SK-N-MC (cell line): ENCODE data around the gene FADS3.
A peak's percentile ranks its signal among the peaks of the same experiment; 100 is the strongest.

ENCODE experiments used
- DNase-seq: peaks from one replicate; pipeline ENCODE4 v3.0.0-alpha.2; 2011; ENCODE audit warnings: low read depth, low spot score
- H3K27ac ChIP-seq: fragments of 200-600 bp; sonication (generic); 2 replicates; pipeline ENCODE4 v1.5.1; 2016; ENCODE audit warnings: mixed run types
- H3K36me3 ChIP-seq: fragments of 200-600 bp; sonication (generic); 2 replicates; pipeline ENCODE4 v1.6.1; 2017; ENCODE audit warnings: antibody characterized with exemption, low read length, mixed read lengths; ENCODE audit not compliant: insufficient read depth
- H3K4me3 ChIP-seq: fragments of 200-600 bp; sonication (generic); 2 replicates; pipeline ENCODE4 v1.5.1; 2016
- H3K9ac ChIP-seq: fragments of 200-600 bp; sonication (generic); 2 replicates; pipeline ENCODE4 v1.8.0; 2017; ENCODE audit warnings: mixed run types, mixed read lengths; ENCODE audit not compliant: insufficient read length
- H3K9me3 ChIP-seq: fragments of 200-600 bp; sonication (generic); 2 replicates; pipeline ENCODE4 v1.6.1; 2017; ENCODE audit warnings: low read depth, mild to moderate bottlenecking, antibody characterized with exemption, low read length, moderate library complexity, mixed read lengths
- EZH2 ChIP-seq: fragments of 200-600 bp; sonication (generic); IDR thresholded peaks from one replicate; pipeline ENCODE4 v1.6.1; 2017; ENCODE audit warnings: antibody characterized with exemption
- FOXP2 ChIP-seq: optimal IDR thresholded peaks from 2 replicates; pipeline ENCODE3; 2011; ENCODE audit warnings: mild to moderate bottlenecking, moderate library complexity; ENCODE audit not compliant: insufficient read depth; ENCODE audit errors: extremely low read length, control extremely low read depth
- POLR2AphosphoS5 ChIP-seq: IDR thresholded peaks from 2 replicates; pipeline ENCODE4 v1.6.1; 2012; ENCODE audit warnings: mild to moderate bottlenecking, low read depth, low read length, borderline replicate concordance

FADS3 gene

GRCh38 chr11:61872935-61873565 is 18.3 kb downstream of the FADS3 start:
- H3K9me3 ChIP-seq, result no peaks in the 10 kb centered on the region
- H3K36me3 ChIP-seq, result no peaks in the 10 kb centered on the region
- no peak for TF ChIP-seq EZH2
- no peak overlapping the region for H3K4me3 ChIP-seq
- no peak overlapping the region for H3K9ac ChIP-seq
- H3K27ac ChIP-seq, result no peak overlapping the region
- no peak for DNase-seq

DNA sequence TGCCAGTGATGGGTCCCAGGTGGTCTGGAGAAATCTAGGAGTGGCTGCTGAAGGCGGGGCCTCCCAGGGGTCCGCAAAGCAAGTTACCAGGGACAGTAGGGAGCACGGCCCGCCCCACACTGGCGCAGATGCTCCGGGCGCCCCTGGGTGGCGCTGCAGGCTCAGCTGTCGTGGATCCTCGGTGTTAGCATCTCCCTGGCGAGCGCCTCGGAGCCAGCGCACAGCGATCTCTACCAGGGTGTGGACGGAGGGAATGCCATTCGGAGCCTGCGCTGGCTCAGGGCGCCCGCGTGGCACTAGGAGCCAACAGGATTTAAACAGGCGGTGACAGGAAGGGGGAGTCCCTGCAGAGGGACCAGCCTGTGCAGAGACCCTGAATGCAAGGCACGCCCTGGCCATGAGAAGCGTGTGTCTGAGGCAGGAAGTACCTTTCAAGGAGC is 20.2 kb downstream of the FADS3 start:
- Histone ChIP-seq H3K36me3 (no peaks in the 10 kb centered on the region; the same call in 1 of the 2 replicates), H3K27ac (peak overlapping the region; percentile 78), H3K4me3 (peak overlapping the region; percentile 72), H3K9ac (peak overlapping the region; percentile 56), H3K9me3 (no peaks in the 10 kb centered on the region)
- DNase-seq, result no peak
- TF ChIP-seq POLR2AphosphoS5 (no peak), EZH2 (no peak), FOXP2 (no peak)

DNA sequence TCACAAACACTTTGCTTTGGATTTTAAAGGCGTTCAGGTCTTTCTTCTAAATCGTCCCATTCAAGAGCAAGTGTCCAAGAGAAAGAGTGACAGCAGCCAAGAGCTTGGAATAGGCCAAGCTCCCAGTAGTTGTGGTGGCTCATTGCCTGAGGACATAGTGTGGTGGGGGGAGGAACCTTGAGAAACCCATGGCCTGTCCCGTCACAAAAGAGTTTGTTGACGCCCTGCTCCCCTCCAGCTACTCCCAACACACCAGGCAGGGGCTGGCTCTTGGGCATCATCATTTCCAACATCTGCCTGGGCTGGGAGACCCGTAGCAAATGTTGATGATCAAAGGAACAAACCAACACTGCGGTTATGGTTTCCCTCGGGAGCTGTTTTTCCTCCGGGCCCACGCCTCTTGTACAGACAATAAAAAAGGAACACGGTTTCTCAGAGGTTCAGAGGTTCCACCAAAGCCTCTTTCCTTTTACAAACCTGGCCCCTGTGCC is 20.8 kb downstream of the FADS3 start:
- Histone ChIP-seq H3K9me3 (no peaks in the 10 kb centered on the region), H3K4me3 (peak overlapping the region; percentile 72), H3K9ac (peak overlapping the region; percentile 56), H3K27ac (peak overlapping the region; percentile 78), H3K36me3 (peaks cover under 1% of the 10 kb centered on the region; the same call in 1 of the 2 replicates)
- DNase-seq, result no peak
- TF ChIP-seq POLR2AphosphoS5 (no peak), FOXP2 (peak; percentile 15)

DNA sequence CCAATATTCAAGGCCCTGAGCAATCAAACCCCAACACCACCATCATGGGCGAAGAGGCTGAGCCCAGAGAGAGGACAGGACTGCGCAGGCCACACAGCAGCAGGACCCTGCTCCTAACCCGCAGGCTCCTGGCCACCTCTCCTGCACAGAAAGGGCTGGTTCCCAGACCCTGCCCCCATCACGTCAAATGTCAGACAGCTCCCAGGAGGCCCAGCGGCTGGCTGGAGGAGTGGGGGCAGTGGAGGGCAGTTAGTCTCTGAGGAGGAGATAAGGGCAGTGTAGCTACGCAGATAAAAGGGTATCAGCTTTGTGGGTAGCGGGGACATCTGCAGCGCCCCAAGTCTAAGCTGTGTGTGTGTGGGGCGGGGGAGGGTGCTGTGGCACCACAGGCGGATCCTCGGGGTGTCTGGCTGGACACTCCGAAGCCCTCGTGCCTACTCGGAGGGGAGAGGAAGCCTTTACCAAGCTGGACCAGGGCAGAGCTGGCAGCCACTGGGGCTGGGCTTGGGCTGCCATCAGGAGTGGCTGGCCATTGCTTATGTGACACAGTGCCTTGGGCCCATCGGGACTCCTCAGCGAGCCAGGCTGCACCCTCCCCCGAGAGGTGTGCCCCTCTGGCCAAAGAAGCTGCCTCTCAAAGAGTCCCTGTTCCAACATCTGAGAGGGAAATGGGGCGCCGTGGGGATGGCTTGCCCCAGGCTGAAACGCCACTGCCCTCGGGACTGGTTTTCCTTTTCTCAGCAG is 21.5 kb downstream of the FADS3 start:
- no peak for TF ChIP-seq EZH2
- TF ChIP-seq POLR2AphosphoS5, result peak; percentile 42; the same call in 1 of the 2 replicates
- peak overlapping the region; percentile 78 for H3K27ac ChIP-seq
- H3K36me3 ChIP-seq, result peaks cover 8% of the 10 kb centered on the region; the same call in 1 of the 2 replicates
- no peaks in the 10 kb centered on the region for H3K9me3 ChIP-seq
- H3K4me3 ChIP-seq, result 0 out of 2 replicates have a peak overlapping the region, but pooled peaks have one; percentile 72
- no peak for DNase-seq
- H3K9ac ChIP-seq, result no peak overlapping the region

GRCh38 chr11:61869429-61869707 is 22.0 kb downstream of the FADS3 start:
- H3K4me3 ChIP-seq, result no peak overlapping the region
- H3K9me3 ChIP-seq, result no peaks in the 10 kb centered on the region
- no peak for DNase-seq
- no peak overlapping the region for H3K27ac ChIP-seq
- no peak overlapping the region for H3K9ac ChIP-seq
- TF ChIP-seq EZH2 (no peak), FOXP2 (no peak), POLR2AphosphoS5 (no peak)
- peaks cover 12% of the 10 kb centered on the region; the same call in 1 of the 2 replicates for H3K36me3 ChIP-seq

- Histone ChIP-seq H3K4me3 (no peak overlapping the region), H3K27ac (no peak overlapping the region), H3K36me3 (peaks cover 13% of the 10 kb centered on the region; the same call in 1 of the 2 replicates), H3K9ac (no peak overlapping the region), H3K9me3 (no peaks in the 10 kb centered on the region)
- no peak for DNase-seq
- TF ChIP-seq FOXP2 (no peak), POLR2AphosphoS5 (peak; percentile 59)
These were observed 22.5 kb downstream of the FADS3 start for GRCh38 chr11:61868571-61869428.

DNA sequence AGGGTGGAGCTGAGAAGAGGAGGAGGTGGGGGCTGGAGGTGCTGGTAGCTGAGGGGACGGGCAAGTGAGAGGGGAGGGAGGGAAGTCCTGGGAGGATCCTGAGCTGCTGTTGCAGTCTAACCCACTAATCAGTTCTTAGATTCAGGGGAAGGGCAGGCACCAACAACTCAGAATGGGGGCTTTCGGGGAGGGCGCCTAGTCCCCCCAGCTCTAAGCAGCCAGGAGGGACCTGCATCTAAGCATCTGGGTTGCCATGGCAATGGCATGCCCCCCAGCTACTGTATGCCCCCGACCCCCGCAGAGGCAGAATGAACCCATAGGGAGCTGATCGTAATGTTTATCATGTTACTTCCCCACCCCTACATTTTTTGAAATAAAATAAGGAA is 24.4 kb downstream of the FADS3 start:
- DNase-seq, result no peak
- Histone ChIP-seq H3K9ac (no peak overlapping the region), H3K4me3 (no peak overlapping the region), H3K9me3 (no peaks in the 10 kb centered on the region), H3K27ac (peak overlapping the region; percentile 58), H3K36me3 (peaks cover 32% of the 10 kb centered on the region)
- no peak for TF ChIP-seq EZH2
- no peak for TF ChIP-seq FOXP2
- TF ChIP-seq POLR2AphosphoS5, result no peak

DNA sequence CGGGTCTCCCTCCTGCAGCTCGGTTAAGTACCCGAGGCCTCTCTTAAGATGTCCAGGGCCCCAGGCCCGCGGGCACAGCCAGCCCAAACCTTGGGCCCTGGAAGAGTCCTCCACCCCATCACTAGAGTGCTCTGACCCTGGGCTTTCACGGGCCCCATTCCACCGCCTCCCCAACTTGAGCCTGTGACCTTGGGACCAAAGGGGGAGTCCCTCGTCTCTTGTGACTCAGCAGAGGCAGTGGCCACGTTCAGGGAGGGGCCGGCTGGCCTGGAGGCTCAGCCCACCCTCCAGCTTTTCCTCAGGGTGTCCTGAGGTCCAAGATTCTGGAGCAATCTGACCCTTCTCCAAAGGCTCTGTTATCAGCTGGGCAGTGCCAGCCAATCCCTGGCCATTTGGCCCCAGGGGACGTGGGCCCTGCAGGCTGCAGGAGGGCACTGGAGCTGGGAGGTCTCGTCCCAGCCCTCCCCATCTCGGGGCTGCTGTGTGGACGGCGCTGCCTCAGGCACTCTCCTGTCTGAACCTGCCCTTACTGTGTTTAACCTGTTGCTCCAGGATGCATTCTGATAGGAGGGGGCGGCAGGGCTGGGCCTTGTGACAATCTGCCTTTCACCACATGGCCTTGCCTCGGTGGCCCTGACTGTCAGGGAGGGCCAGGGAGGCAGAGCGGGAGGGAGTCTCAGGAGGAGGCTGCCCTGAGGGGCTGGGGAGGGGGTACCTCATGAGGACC is 25.0 kb downstream of the FADS3 start:
- H3K9me3 ChIP-seq, result no peaks in the 10 kb centered on the region
- H3K9ac ChIP-seq, result no peak overlapping the region
- peaks cover 37% of the 10 kb centered on the region for H3K36me3 ChIP-seq
- peak overlapping the region; percentile 58 for H3K27ac ChIP-seq
- TF ChIP-seq FOXP2 (no peak), POLR2AphosphoS5 (no peak), EZH2 (no peak)
- no peak for DNase-seq
- no peak overlapping the region for H3K4me3 ChIP-seq
